ENCODE measurements around the gene TAOK1.
A peak's percentile ranks its signal among the peaks of the same experiment; 100 is the strongest.
"Not testable (repeated sequence)": the region's sequence is repeated elsewhere in the genome, so short reads cannot be mapped to it uniquely, and the experiment has no call there.

The TAOK1 gene

GRCh38 chr17:29549177-29549923, 159.2 kb downstream of the TAOK1 start:
- DNase-seq = peak; percentile 6

GRCh38 chr17:29555840-29556239, 165.7 kb downstream of the TAOK1 start:
- no peak for DNase-seq

GRCh38 chr17:29557085-29557738, 167.0 kb downstream of the TAOK1 start:
- no peak for DNase-seq

- DNase-seq = no peak
These were observed 167.6 kb downstream of the TAOK1 start for GRCh38 chr17:29557739-29558116.

- DNase-seq = not testable (repeated sequence)
These were observed 168.0 kb downstream of the TAOK1 start for GRCh38 chr17:29558139-29558538.

GRCh38 chr17:29559640-29560039, 169.5 kb downstream of the TAOK1 start:
- DNase-seq = no peak

GRCh38 chr17:29560316-29560715, 170.2 kb downstream of the TAOK1 start:
- DNase-seq = no peak

- no peak for DNase-seq
These were observed 171.7 kb downstream of the TAOK1 start for GRCh38 chr17:29561554-29562517.

GRCh38 chr17:29562615-29563014, 172.5 kb downstream of the TAOK1 start:
- no peak for DNase-seq

- no peak for DNase-seq
These were observed 173.7 kb downstream of the TAOK1 start for GRCh38 chr17:29563816-29564215.

GRCh38 chr17:29565643-29566472, 175.7 kb downstream of the TAOK1 start:
- DNase-seq = peak; percentile 72

GRCh38 chr17:29566473-29567303, 176.5 kb downstream of the TAOK1 start, which contains the start of gene ABHD15:
Gene ABHD15, minus strand, starts transcription at chr17:29567037. Its CDS starts 71 bp downstream, at chr17:29566966.
- peak; percentile 58 for DNase-seq

GRCh38 chr17:29567304-29567553, 177.1 kb downstream of the TAOK1 start:
- no peak for DNase-seq

GRCh38 chr17:29567554-29568330, 177.6 kb downstream of the TAOK1 start:
- DNase-seq = peak; percentile 49

GRCh38 chr17:29568331-29569244, 178.4 kb downstream of the TAOK1 start, which contains the start of gene TP53I13:
Gene TP53I13, plus strand, starts transcription at chr17:29568701. Its CDS starts 58 bp downstream, at chr17:29568759.
- DNase-seq = peak; percentile 73

- DNase-seq = no peak
These were observed 179.2 kb downstream of the TAOK1 start for GRCh38 chr17:29569245-29569950.

GRCh38 chr17:29570521-29570920, 180.4 kb downstream of the TAOK1 start:
- no peak for DNase-seq

- no peak for DNase-seq
These were observed 181.3 kb downstream of the TAOK1 start for GRCh38 chr17:29571486-29571882.
